Caco-2 (cell line): ENCODE measurements around the gene STX1A. TPM values are rescaled to one million over a fixed set of nuclear protein-coding genes. Genes with fewer than 3 reads are reported as not detected.

Experiments used
- BruUV-seq: library from RNA; stranded (reverse); fragments of 400-500 nt; replicated peaks from 2 replicates; lab custom pipeline; 2021; lab: Mats Ljungman, UMichigan
- CTCF ChIA-PET: fragments of 300-600 bp; sonication (Branson Sonifier 250); formaldehyde crosslinking; loops from one replicate; lab custom pipeline; 2022; ENCODE audit warnings: antibody characterized with exemption; lab: Charles Lee
- POLR2A ChIA-PET: fragments of 300-600 bp; sonication (Branson Sonifier 250); formaldehyde crosslinking; loops from one replicate; lab custom pipeline; 2022; ENCODE audit warnings: antibody characterized with exemption; lab: Charles Lee
- DNase-seq, 2 experiments: peaks; one replicate each; pipeline versions ENCODE4 v3.0.0 to v3.0.0-alpha.2; 2020 to 2022
- H3K27me3 ChIP-seq: replicated peaks from 2 replicates; pipeline ENCODE4 v1.6.0; 2011; ENCODE audit warnings: low read length; ENCODE audit not compliant: control insufficient read depth, insufficient read depth
- H3K36me3 ChIP-seq: 2 replicates; pipeline ENCODE4 v1.5.1; 2011; ENCODE audit warnings: low read length; ENCODE audit not compliant: control insufficient read depth, insufficient read depth
- H3K4me1 ChIP-seq: fragments of 250-450 bp; sonication (Bioruptor Pico); 2 replicates; pipeline ENCODE4 v1.5.1; 2020; ENCODE audit warnings: mild to moderate bottlenecking
- H3K4me3 ChIP-seq: 2 replicates; pipeline ENCODE4 v1.5.1; 2011; ENCODE audit warnings: low read depth, mild to moderate bottlenecking, control low read depth, low read length
- H3K9me3 ChIP-seq: fragments of 250-450 bp; sonication (Bioruptor Pico); 2 replicates; pipeline ENCODE4 v1.5.1; 2020; ENCODE audit warnings: mild to moderate bottlenecking, moderate library complexity
- H3K27ac Mint-ChIP-seq: one replicate; pipeline ENCODE4 v1.8.0; 2022; ENCODE audit warnings: mixed read lengths; ENCODE audit not compliant: unreplicated experiment
- H3K27me3 Mint-ChIP-seq: one replicate; pipeline ENCODE4 v1.8.0; 2022; ENCODE audit warnings: mixed read lengths; ENCODE audit not compliant: insufficient read depth, unreplicated experiment
- H3K36me3 Mint-ChIP-seq: one replicate; pipeline ENCODE4 v1.8.0; 2022; ENCODE audit warnings: mild to moderate bottlenecking, mixed read lengths; ENCODE audit not compliant: insufficient read depth, unreplicated experiment
- H3K4me1 Mint-ChIP-seq: one replicate; pipeline ENCODE4 v1.8.0; 2022; ENCODE audit warnings: low read depth, mixed read lengths; ENCODE audit not compliant: unreplicated experiment
- H3K4me3 Mint-ChIP-seq: one replicate; pipeline ENCODE4 v1.8.0; 2022; ENCODE audit warnings: mild to moderate bottlenecking, moderate library complexity, mixed read lengths; ENCODE audit not compliant: unreplicated experiment
- H3K9me3 Mint-ChIP-seq: one replicate; pipeline ENCODE4 v1.8.0; 2022; ENCODE audit warnings: mixed read lengths; ENCODE audit not compliant: unreplicated experiment
- CTCF ChIP-seq, 2 experiments: fragments of 200-600 bp in 1 of 2; IDR thresholded peaks; 1 replicate in 1 of 2; 2 replicates in 1 of 2; pipeline versions ENCODE4 v1.5.1 to v1.8.0; 2011 to 2022; ENCODE audit warnings: antibody characterized with exemption in 1 of 2, control low read depth in 1 of 2, inconsistent platforms in 1 of 2, low read depth in 1 of 2, low read length in 1 of 2, mild to moderate bottlenecking in 1 of 2, moderate library complexity in 1 of 2; ENCODE audit not compliant: insufficient read depth in 1 of 2, severe bottlenecking in 1 of 2, unreplicated experiment in 1 of 2
- intact Hi-C: fragments of 100-400 bp; cut with micrococcal nuclease; formaldehyde crosslinking; loops from one replicate; pipeline ENCODE4 v1.10.0; 2022; ENCODE audit not compliant: unreplicated experiment
- total RNA-seq: library from RNA; stranded (reverse); gene quantifications from 2 replicates; pipeline ENCODE4 v1.2.3, GENCODE V29; 2022

STX1A gene
- total RNA-seq, 1 experiment from 2014 or later: 28.6 TPM

- CTCF ChIA-PET: interaction anchor here (0.6 kb wide), 3 partner anchors 9 to 72 kb away, joined by 3 to 5 read pairs (median 4); no protein-coding TSS in a partner anchor
- DNase-seq: no peak
- Histone ChIP-seq H3K36me3 (peaks cover 3% of the 10 kb centered on the region; the same call in 1 of the 2 replicates), H3K9me3 (no peaks in the 10 kb centered on the region), H3K27me3 (no peaks in the 10 kb centered on the region), H3K4me3 (peak overlapping the region; percentile 78), H3K4me1 (peaks cover 11% of the 10 kb centered on the region; the same call in 1 of the 2 replicates)
- intact Hi-C loops: loop anchor here (2.0 kb wide), 1 partner anchor 31 kb away; no protein-coding TSS in a partner anchor
- POLR2A ChIA-PET: interaction anchor here (0.6 to 0.7 kb wide), 2 partner anchors 8 to 164 kb away, joined by 3 to 5 read pairs; no protein-coding TSS in a partner anchor
- peak overlapping the region; percentile 99 for H3K27ac Mint-ChIP-seq
- H3K4me3 Mint-ChIP-seq: peak overlapping the region; percentile 93
- H3K4me1 Mint-ChIP-seq: peaks cover 7% of the 10 kb centered on the region
- H3K27me3 Mint-ChIP-seq: no peaks in the 10 kb centered on the region
- no peaks in the 10 kb centered on the region for H3K9me3 Mint-ChIP-seq
- H3K36me3 Mint-ChIP-seq: peaks cover 52% of the 10 kb centered on the region
- BruUV-seq: TSS peak; percentile 79
- no peak for TF ChIP-seq CTCF (IDR thresholded peaks at IDR 0.05; ENCODE audit: insufficient read depth in 1 of 2, low read depth in 1 of 2, low read length in 1 of 2, severe bottlenecking in 1 of 2, unreplicated experiment in 1 of 2)
Measured at GRCh38 chr7:73683788-73684693, 35.4 kb downstream of the STX1A start.

- Histone ChIP-seq H3K27me3 (no peaks in the 10 kb centered on the region), H3K4me1 (peaks cover 11% of the 10 kb centered on the region; the same call in 1 of the 2 replicates), H3K4me3 (peak within 1 kb of the TSS; percentile 86), H3K36me3 (peaks cover 3% of the 10 kb centered on the region; the same call in 1 of the 2 replicates), H3K9me3 (no peaks in the 10 kb centered on the region)
- no peak for TF ChIP-seq CTCF (IDR thresholded peaks at IDR 0.05; ENCODE audit: insufficient read depth in 1 of 2, low read depth in 1 of 2, low read length in 1 of 2, severe bottlenecking in 1 of 2, unreplicated experiment in 1 of 2)
- BruUV-seq: no TSS peak
- H3K9me3 Mint-ChIP-seq: no peaks in the 10 kb centered on the region
- H3K4me3 Mint-ChIP-seq: peak within 1 kb of the TSS; percentile 93
- H3K4me1 Mint-ChIP-seq: peaks cover 7% of the 10 kb centered on the region
- ChIA-PET CTCF (no interaction called here), POLR2A (no interaction called here)
- intact Hi-C loops: loop anchor here (2.0 kb wide), 1 partner anchor 32 kb away; no protein-coding TSS in a partner anchor
- H3K27me3 Mint-ChIP-seq: no peaks in the 10 kb centered on the region
- peak within 1 kb of the TSS; percentile 99 for H3K27ac Mint-ChIP-seq
- peaks cover 50% of the 10 kb centered on the region for H3K36me3 Mint-ChIP-seq
- DNase-seq: peak; percentile 95 to 99
Measured at GRCh38 chr7:73683056-73683787, 36.2 kb downstream of the STX1A start, which contains the start of the genes BUD23 and DNAJC30. BUD23 (plus strand) TSS chr7:73683597; CDS start chr7:73683626, 29 bp downstream. DNAJC30 (minus strand) TSS chr7:73683453; CDS start chr7:73683423, 30 bp downstream.

GRCh38 chr7:73682745-73683055, 36.8 kb downstream of the STX1A start:
- H3K9me3 Mint-ChIP-seq: no peaks in the 10 kb centered on the region
- POLR2A ChIA-PET: no interaction called here
- no peak for DNase-seq
- peaks cover 7% of the 10 kb centered on the region for H3K4me1 Mint-ChIP-seq
- H3K27ac Mint-ChIP-seq: peak overlapping the region; percentile 99
- H3K36me3 Mint-ChIP-seq: peaks cover 48% of the 10 kb centered on the region
- TF ChIP-seq CTCF (IDR thresholded peaks at IDR 0.05; ENCODE audit: insufficient read depth in 1 of 2, low read depth in 1 of 2, low read length in 1 of 2, severe bottlenecking in 1 of 2, unreplicated experiment in 1 of 2): no peak
- H3K27me3 Mint-ChIP-seq: no peaks in the 10 kb centered on the region
- CTCF ChIA-PET: no interaction called here
- TSS peak; percentile 40 for BruUV-seq
- Histone ChIP-seq H3K36me3 (peaks cover 5% of the 10 kb centered on the region; the same call in 1 of the 2 replicates), H3K27me3 (no peaks in the 10 kb centered on the region), H3K9me3 (no peaks in the 10 kb centered on the region), H3K4me1 (peaks cover 11% of the 10 kb centered on the region; the same call in 1 of the 2 replicates), H3K4me3 (peak overlapping the region; percentile 86)
- intact Hi-C loops: loop anchor here (2.0 kb wide), 1 partner anchor 32 kb away; no protein-coding TSS in a partner anchor
- H3K4me3 Mint-ChIP-seq: peak overlapping the region; percentile 93
